Osteocyte (in vitro differentiated cells): Measurements from ENCODE around the gene LAMTOR4. TPM values are rescaled to one million over a fixed set of nuclear protein-coding genes. Genes with fewer than 3 reads are reported as not detected.

Experiments
- DNase-seq: peaks from one replicate; pipeline ENCODE4 v3.0.0; 2021; ENCODE audit warnings: mixed read lengths; ENCODE audit not compliant: unreplicated experiment; ENCODE audit errors: extremely low spot score
- H3K27ac Mint-ChIP-seq: one replicate; pipeline ENCODE4 v1.8.0; 2021; ENCODE audit warnings: mild to moderate bottlenecking, mixed read lengths; ENCODE audit not compliant: unreplicated experiment
- H3K27me3 Mint-ChIP-seq: one replicate; pipeline ENCODE4 v1.8.0; 2021; ENCODE audit warnings: mixed read lengths; ENCODE audit not compliant: unreplicated experiment
- H3K36me3 Mint-ChIP-seq: one replicate; pipeline ENCODE4 v1.8.0; 2021; ENCODE audit warnings: mixed read lengths; ENCODE audit not compliant: unreplicated experiment
- H3K4me1 Mint-ChIP-seq: one replicate; pipeline ENCODE4 v1.8.0; 2021; ENCODE audit warnings: mixed read lengths; ENCODE audit not compliant: unreplicated experiment
- H3K4me3 Mint-ChIP-seq: one replicate; pipeline ENCODE4 v1.8.0; 2021; ENCODE audit warnings: mild to moderate bottlenecking, moderate library complexity, mixed read lengths; ENCODE audit not compliant: unreplicated experiment
- H3K9me3 Mint-ChIP-seq: one replicate; pipeline ENCODE4 v1.8.0; 2021; ENCODE audit warnings: mixed read lengths; ENCODE audit not compliant: unreplicated experiment
- CTCF ChIP-seq: fragments of 200-600 bp; sonication (generic); IDR thresholded peaks from 2 replicates; pipeline ENCODE4 v1.5.0; 2021; ENCODE audit warnings: antibody characterized with exemption, mild to moderate bottlenecking, moderate library complexity
- total RNA-seq: library from RNA; stranded (reverse); gene quantifications from 2 replicates; pipeline ENCODE4 v1.2.1, GENCODE V29; 2021

The LAMTOR4 gene
- total RNA-seq, 1 donor from 2014 or later, result 111 TPM

- no peak overlapping the region for H3K27ac Mint-ChIP-seq
- H3K36me3 Mint-ChIP-seq, result peaks cover 23% of the 10 kb centered on the region
- H3K27me3 Mint-ChIP-seq, result no peaks in the 10 kb centered on the region
- H3K4me3 Mint-ChIP-seq, result no peak overlapping the region
- no peaks in the 10 kb centered on the region for H3K4me1 Mint-ChIP-seq
- H3K9me3 Mint-ChIP-seq, result no peaks in the 10 kb centered on the region
- peak; percentile 7 for TF ChIP-seq CTCF
- DNase-seq, result no peak
These were observed 39.1 kb upstream of the LAMTOR4 start for GRCh38 chr7:100109521-100110163.

- H3K4me3 Mint-ChIP-seq, result no peak overlapping the region
- H3K27me3 Mint-ChIP-seq, result no peaks in the 10 kb centered on the region
- no peaks in the 10 kb centered on the region for H3K4me1 Mint-ChIP-seq
- no peaks in the 10 kb centered on the region for H3K9me3 Mint-ChIP-seq
- no peak for DNase-seq
- H3K36me3 Mint-ChIP-seq, result peaks cover 21% of the 10 kb centered on the region
- H3K27ac Mint-ChIP-seq, result no peak overlapping the region
- TF ChIP-seq CTCF, result no peak
These were observed 37.6 kb upstream of the LAMTOR4 start for GRCh38 chr7:100111156-100111555.

- no peaks in the 10 kb centered on the region for H3K9me3 Mint-ChIP-seq
- H3K4me3 Mint-ChIP-seq, result no peak overlapping the region
- H3K27ac Mint-ChIP-seq, result no peak overlapping the region
- no peaks in the 10 kb centered on the region for H3K27me3 Mint-ChIP-seq
- no peak for TF ChIP-seq CTCF
- H3K36me3 Mint-ChIP-seq, result peaks cover 17% of the 10 kb centered on the region
- H3K4me1 Mint-ChIP-seq, result no peaks in the 10 kb centered on the region
- DNase-seq, result no peak
These were observed 36.8 kb upstream of the LAMTOR4 start for GRCh38 chr7:100111914-100112313.

GRCh38 chr7:100115026-100115425, 33.7 kb upstream of the LAMTOR4 start:
- no peaks in the 10 kb centered on the region for H3K9me3 Mint-ChIP-seq
- no peak overlapping the region for H3K27ac Mint-ChIP-seq
- TF ChIP-seq CTCF, result no peak
- peaks cover 10% of the 10 kb centered on the region for H3K4me1 Mint-ChIP-seq
- no peak overlapping the region for H3K4me3 Mint-ChIP-seq
- peaks cover 9% of the 10 kb centered on the region for H3K36me3 Mint-ChIP-seq
- DNase-seq, result no peak
- no peaks in the 10 kb centered on the region for H3K27me3 Mint-ChIP-seq

GRCh38 chr7:100118388-100119071, 30.2 kb upstream of the LAMTOR4 start:
- no peak for DNase-seq
- no peaks in the 10 kb centered on the region for H3K9me3 Mint-ChIP-seq
- peak overlapping the region; percentile 98 for H3K27ac Mint-ChIP-seq
- peak overlapping the region; percentile 96 for H3K4me3 Mint-ChIP-seq
- no peak for TF ChIP-seq CTCF
- no peaks in the 10 kb centered on the region for H3K27me3 Mint-ChIP-seq
- peaks cover 18% of the 10 kb centered on the region for H3K4me1 Mint-ChIP-seq
- H3K36me3 Mint-ChIP-seq, result peaks cover 5% of the 10 kb centered on the region
